ENCODE data around the gene CMTM2.

DNA sequence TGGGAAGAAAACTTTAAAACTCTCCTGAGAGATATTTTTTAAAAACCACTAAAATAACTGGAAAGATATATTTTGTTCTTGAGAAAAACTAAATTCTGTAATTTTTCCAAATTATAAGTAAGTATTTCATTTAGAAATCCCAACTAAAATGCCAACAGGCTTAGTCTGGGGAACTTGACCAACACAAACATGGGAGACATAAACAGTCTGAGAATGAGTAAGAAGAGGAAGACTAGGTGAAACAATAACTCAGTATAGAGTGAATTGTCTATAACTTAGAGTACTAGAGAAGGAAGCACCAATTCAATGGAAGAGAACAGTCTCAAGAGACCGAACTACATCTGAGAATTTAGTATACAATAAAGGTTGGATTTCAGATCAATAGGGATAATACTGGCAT, 10.1 kb upstream of the CMTM2 start:
- TF ChIP-seq, protein P1, sequence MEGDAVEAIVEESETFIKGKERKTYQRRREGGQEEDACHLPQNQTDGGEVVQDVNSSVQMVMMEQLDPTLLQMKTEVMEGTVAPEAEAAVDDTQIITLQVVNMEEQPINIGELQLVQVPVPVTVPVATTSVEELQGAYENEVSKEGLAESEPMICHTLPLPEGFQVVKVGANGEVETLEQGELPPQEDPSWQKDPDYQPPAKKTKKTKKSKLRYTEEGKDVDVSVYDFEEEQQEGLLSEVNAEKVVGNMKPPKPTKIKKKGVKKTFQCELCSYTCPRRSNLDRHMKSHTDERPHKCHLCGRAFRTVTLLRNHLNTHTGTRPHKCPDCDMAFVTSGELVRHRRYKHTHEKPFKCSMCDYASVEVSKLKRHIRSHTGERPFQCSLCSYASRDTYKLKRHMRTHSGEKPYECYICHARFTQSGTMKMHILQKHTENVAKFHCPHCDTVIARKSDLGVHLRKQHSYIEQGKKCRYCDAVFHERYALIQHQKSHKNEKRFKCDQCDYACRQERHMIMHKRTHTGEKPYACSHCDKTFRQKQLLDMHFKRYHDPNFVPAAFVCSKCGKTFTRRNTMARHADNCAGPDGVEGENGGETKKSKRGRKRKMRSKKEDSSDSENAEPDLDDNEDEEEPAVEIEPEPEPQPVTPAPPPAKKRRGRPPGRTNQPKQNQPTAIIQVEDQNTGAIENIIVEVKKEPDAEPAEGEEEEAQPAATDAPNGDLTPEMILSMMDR (conservative IDR thresholded peaks at IDR 0.05; ENCODE audit: low read length), result no peak
- no peak for TF ChIP-seq EZH2phosphoT487 (IDR thresholded peaks at IDR 0.05; ENCODE audit: borderline replicate concordance)

Measured in Loucy (cell line).